ENCODE measurements around the gene ATXN10.

ATXN10 gene

GRCh38 chr22:45834241-45834640, 162.6 kb downstream of the ATXN10 start:
- DNase-seq: peak; percentile 49

DNA sequence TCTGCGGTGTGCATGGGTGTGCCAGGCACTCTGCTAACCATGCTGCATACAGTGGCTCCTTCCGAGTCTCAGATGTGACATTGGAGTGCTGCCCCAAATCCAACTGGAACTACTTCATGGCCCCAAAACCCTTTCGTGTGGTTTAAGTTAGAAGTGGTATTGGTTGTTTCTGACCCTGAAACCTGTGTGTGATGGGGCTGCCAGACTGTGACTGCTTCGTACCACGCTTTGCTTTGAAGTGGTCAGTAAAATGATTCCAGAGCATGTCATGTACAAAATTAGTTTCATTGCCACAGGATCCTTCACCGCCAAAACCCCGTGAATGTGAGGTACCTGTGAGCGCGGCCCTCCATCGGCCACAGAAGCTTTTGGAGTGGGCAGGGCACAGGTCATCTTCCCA, 163.2 kb downstream of the ATXN10 start:
- no peak for DNase-seq

- DNase-seq: no peak
These were observed 165.0 kb downstream of the ATXN10 start for GRCh38 chr22:45836418-45837169.

GRCh38 chr22:45837508-45837907, 165.9 kb downstream of the ATXN10 start:
- DNase-seq: no peak

GRCh38 chr22:45838305-45838887, 166.8 kb downstream of the ATXN10 start:
- DNase-seq: no peak

DNA sequence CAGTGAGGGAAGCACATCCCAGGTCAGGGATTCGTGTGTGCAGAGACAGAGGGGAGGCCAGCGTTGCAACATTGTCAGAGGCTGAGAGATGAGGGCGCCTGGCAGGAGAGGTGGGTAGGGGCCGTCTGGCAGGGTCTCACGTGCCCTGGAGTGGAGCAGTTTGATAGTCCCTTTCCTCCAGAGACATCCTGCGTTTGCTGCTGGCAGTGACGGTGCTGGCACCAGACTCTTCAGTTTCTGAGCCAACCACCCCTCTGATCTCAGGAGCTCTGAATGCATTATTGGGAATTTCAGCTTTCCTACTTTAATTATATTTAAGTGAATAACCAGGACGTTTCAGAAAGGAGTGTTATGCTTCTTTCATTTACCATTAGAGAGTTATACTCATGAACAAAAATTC, 168.8 kb downstream of the ATXN10 start:
- no peak for DNase-seq

DNA sequence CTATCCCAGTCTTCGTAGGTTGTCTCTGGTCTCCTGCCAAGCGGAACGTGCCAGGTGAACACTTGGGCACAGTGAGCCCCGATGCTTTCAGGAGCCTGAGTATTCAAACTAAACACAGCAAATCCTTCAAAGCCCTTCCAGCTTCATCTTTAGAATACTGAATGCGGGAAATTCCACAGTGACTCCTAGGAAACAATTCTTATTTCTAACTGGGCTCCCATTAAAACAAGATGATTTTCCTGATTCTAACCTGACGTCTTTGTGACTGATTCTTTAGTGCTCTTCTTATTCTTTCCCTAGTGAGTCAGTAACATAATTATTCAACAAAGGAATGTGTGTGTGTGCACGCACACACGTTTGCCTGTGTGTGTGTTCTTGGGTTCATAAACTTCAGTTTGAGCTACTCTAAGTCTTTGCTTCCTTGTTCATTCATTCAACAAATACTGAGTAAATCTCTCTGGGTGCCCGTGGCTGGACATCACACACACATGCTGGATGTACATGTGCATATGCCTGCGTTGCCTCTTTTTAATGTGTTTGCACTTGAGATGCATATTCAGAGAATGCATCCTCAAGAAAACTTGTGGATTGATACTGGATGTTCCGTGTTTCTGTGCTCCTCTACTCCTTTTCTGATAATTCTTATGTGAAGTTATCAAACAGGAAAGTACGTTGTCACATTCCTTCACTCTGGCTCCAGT, 170.8 kb downstream of the ATXN10 start:
- DNase-seq: peak; percentile 11

DNA sequence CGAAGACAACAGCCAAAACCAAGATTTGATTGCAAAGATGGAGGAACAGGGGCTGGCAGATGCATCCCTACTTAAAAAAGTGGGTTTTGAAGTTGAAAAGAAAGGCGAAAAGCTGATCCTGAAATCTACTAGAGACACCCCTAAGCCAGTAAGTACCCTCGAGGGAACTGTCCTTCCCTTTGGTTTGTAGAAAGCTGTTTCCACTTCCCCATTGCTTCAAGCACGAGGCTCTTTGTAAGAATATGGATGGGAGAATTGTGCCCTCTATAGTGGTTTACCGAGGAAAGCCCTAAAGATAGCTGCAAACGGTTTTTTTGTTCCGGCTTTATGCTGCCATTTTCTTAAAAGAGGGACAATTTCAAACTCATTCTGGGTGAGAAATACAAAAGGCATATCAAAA, 171.4 kb downstream of the ATXN10 start:
- no peak for DNase-seq

GRCh38 chr22:45843986-45844385, 172.4 kb downstream of the ATXN10 start:
- no peak for DNase-seq

GRCh38 chr22:45845076-45845487, 173.4 kb downstream of the ATXN10 start:
- no peak for DNase-seq

- no peak for DNase-seq
These were observed 175.3 kb downstream of the ATXN10 start for GRCh38 chr22:45846952-45847351.

DNA sequence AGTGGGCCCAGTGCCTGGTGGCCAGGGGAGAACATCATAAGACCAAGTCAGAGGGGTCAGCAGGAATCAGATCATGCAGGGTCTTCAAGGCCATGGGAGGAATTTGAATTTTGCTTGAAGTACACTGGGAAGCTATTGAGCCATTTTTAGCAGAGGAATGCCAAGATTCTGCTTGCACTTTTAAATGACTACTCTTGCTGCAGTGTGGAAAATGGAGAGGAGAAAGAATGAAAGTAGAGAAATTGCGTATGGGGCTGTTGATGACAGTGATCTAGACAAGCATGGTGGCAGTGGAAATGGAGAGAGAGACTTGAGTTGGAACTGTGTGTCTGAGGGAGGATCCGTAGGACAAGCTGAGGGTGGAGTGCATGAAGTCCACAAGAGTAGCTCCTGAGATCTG, 177.3 kb downstream of the ATXN10 start:
- no peak for DNase-seq

DNA sequence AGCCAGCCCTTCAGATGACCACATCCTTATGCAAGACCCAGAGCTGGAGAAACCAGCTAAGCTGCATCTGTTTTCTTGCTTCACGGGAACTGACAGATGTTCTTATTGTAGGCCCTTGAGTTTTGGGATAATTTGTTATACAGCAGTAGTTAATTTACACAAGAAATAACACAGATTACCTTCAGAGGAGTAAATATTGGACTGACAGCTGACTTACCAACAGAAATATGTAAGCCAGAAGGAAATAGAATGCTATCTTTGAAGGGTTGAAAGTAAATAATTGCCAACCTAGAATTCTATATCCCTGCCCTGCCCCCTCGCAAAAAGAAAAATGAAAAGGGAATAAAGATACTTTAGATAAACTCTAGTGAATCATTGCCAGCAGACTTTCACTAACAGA, 181.2 kb downstream of the ATXN10 start:
- DNase-seq: no peak

DNA sequence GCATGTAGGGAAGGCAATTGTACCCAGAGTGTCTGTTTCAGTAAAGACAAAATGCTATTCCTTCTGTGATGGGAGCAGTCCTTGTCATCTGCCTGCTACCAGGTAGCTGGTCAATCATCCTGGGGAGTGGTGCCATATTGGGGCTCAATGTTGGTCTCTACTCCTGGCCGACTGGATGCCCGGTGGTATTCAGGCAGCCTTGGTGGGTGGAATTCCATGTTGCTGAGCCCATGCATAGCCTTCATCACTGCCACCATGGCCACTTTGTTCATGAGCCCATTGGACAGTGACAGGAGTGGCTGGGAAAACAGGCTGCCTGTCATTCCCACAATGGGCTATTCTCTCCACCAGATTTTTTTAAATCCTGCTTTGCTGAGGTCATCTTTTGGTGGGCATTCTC, 184.3 kb downstream of the ATXN10 start:
- DNase-seq: no peak

GRCh38 chr22:45857519-45857918, 185.9 kb downstream of the ATXN10 start:
- DNase-seq: no peak

GRCh38 chr22:45859231-45860161, 187.9 kb downstream of the ATXN10 start:
- DNase-seq: no peak

- DNase-seq: no peak
These were observed 188.6 kb downstream of the ATXN10 start for GRCh38 chr22:45860201-45860600.

GRCh38 chr22:45861259-45861658, 189.6 kb downstream of the ATXN10 start:
- no peak for DNase-seq

- DNase-seq: peak; percentile 71
These were observed 192.5 kb downstream of the ATXN10 start for GRCh38 chr22:45863981-45864751.

DNA sequence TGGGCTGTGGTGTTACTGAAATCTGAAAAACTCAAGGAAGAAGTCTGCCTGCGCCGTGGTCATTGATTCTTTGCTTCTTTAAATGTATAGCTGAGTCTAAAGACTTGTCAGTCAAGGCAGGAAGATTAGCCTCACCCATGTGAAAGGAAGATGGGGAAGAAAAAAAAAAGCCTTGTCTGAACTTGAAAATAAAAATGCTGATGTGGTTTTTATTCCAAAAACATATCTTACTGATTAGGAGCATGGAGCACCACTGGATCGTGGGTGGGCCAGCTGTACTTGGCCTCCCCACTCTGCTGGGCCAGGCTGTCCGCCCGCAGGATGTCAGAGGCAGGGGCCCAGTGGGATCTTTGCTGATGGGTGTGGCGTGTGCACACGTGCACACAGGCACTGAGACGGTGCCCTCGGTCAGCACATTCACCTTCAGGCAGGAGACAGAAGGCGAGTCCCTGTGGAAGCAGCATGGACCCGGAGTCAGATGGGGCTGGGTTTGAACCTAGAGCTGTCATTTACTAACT, 193.4 kb downstream of the ATXN10 start:
- no peak for DNase-seq

DNA sequence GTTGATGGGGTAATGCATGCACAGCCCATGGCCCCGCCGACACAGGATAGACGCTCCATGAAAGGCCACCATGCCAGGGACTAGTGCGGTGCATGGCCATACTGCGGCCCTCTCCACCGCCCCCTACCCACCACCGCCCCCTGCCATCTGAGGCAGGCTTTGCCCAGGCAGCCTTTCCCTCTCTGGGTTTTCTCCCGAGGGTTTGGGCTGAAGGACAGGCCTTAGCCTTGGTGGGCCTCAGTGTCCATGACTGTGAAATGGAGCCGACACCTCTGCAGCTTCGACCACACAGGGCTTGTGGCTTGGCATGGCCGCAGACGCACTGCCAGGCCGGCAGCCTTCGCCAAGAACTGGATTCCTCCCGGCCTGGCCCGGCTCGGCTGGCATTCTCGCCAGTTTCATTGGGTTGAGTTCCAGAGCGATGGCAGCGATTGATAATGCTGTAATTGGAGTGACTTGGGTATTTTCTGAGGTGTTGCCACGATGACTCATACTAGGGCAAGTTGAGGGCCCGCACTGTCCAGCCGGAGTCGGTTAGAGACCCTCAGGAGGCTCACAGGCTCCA, 194.0 kb downstream of the ATXN10 start:
- DNase-seq: no peak

All from NCI-H1105 (cell line).